ENCODE measurements around the gene LMNA. TPM values are rescaled to one million over a fixed set of nuclear protein-coding genes. Genes with fewer than 3 reads are reported as not detected.

Gene LMNA
- total RNA-seq, 2 experiments from 2014 or later = 435 to 455 TPM

GRCh38 chr1:156103521-156103947 is 11.0 kb upstream of the LMNA start:
- H3K9me3 Mint-ChIP-seq = no peaks in the 10 kb centered on the region
- Histone ChIP-seq H3K4me1 (ENCODE audit: insufficient read depth, low read length) (peaks cover 57% of the 10 kb centered on the region), H3K4me3 (ENCODE audit: low read length) (no peak overlapping the region), H3K9me3 (ENCODE audit: control insufficient read depth in 1 of 2, insufficient read depth in 1 of 2, low read length in 2 of 2) (no peaks in the 10 kb centered on the region), H3K36me3 (ENCODE audit: insufficient read depth, low read length) (no peaks in the 10 kb centered on the region), H3K27me3 (ENCODE audit: control insufficient read depth in 1 of 2, insufficient read depth in 2 of 2, low read length in 2 of 2) (no peaks in the 10 kb centered on the region), H3K27ac (ENCODE audit: low read depth in 1 of 2, low read length in 2 of 2) (no peak overlapping the region)
- H3K27me3 Mint-ChIP-seq = no peaks in the 10 kb centered on the region
- peak overlapping the region; percentile 94 for H3K27ac Mint-ChIP-seq
- H3K4me1 Mint-ChIP-seq (ENCODE audit: low read depth) = peaks cover 51% of the 10 kb centered on the region
- peaks cover 4% of the 10 kb centered on the region for H3K36me3 Mint-ChIP-seq (ENCODE audit: low read depth)
- ChIA-PET POLR2A (interaction anchor here (0.8 to 1.6 kb wide), 3 partner anchors 20 to 26 kb away, joined by 3 to 7 read pairs (median 6); no protein-coding TSS in a partner anchor), CTCF (no interaction called here)
- peak overlapping the region; percentile 74 for H3K4me3 Mint-ChIP-seq
- intact Hi-C loops (cut with DNase I, micrococcal nuclease) = no loop called here
- no peak for ATAC-seq (ENCODE audit: poor library complexity)
- no peak for TF ChIP-seq CTCF (IDR thresholded peaks at IDR 0.05)
- peak in 7 of 14 experiments; percentile 34 to 73 (median 51) for DNase-seq

- H3K27ac Mint-ChIP-seq = peak overlapping the region; percentile 94
- no peaks in the 10 kb centered on the region for H3K27me3 ChIP-seq (ENCODE audit: control insufficient read depth in 1 of 2, insufficient read depth in 2 of 2, low read length in 2 of 2)
- intact Hi-C loops (cut with DNase I, micrococcal nuclease) = no loop called here
- CTCF ChIA-PET = interaction anchor here (0.8 to 4.0 kb wide), 2 partner anchors 8 to 10 kb away, joined by 4 to 41 read pairs; no protein-coding TSS in a partner anchor
- H3K4me1 ChIP-seq (ENCODE audit: insufficient read depth, low read length) = peaks cover 51% of the 10 kb centered on the region
- no peak for TF ChIP-seq CTCF (IDR thresholded peaks at IDR 0.05)
- peaks cover 51% of the 10 kb centered on the region for H3K4me1 Mint-ChIP-seq (ENCODE audit: low read depth)
- ATAC-seq (ENCODE audit: poor library complexity) (peak; percentile 32), DNase-seq (peak in 9 of 14 experiments; percentile 37 to 93 (median 68))
- no peaks in the 10 kb centered on the region for H3K9me3 Mint-ChIP-seq
- H3K27ac ChIP-seq (ENCODE audit: low read depth in 1 of 2, low read length in 2 of 2) = peak overlapping the region; percentile 29 to 95
- H3K9me3 ChIP-seq (ENCODE audit: control insufficient read depth in 1 of 2, insufficient read depth in 1 of 2, low read length in 2 of 2) = no peaks in the 10 kb centered on the region
- H3K27me3 Mint-ChIP-seq = no peaks in the 10 kb centered on the region
- H3K4me3 Mint-ChIP-seq = peak overlapping the region; percentile 74
- POLR2A ChIA-PET = interaction anchor here (1.3 to 1.6 kb wide), 2 partner anchors 22 to 25 kb away, joined by 6 to 7 read pairs; no protein-coding TSS in a partner anchor
- H3K36me3 ChIP-seq (ENCODE audit: insufficient read depth, low read length) = no peaks in the 10 kb centered on the region
- H3K36me3 Mint-ChIP-seq (ENCODE audit: low read depth) = peaks cover 4% of the 10 kb centered on the region
- no peak overlapping the region for H3K4me3 ChIP-seq (ENCODE audit: low read length)
These were observed 10.3 kb upstream of the LMNA start for GRCh38 chr1:156104065-156104810.

GRCh38 chr1:156104861-156105832 is 9.4 kb upstream of the LMNA start:
- intact Hi-C loops (cut with DNase I, micrococcal nuclease) = no loop called here
- H3K9me3 ChIP-seq (ENCODE audit: control insufficient read depth in 1 of 2, insufficient read depth in 1 of 2, low read length in 2 of 2) = no peaks in the 10 kb centered on the region

More at GRCh38 chr1:156104861-156105832, 9.4 kb upstream of the LMNA start:
- H3K27me3 ChIP-seq (ENCODE audit: control insufficient read depth in 1 of 2, insufficient read depth in 2 of 2, low read length in 2 of 2) = no peaks in the 10 kb centered on the region
- ChIA-PET POLR2A (interaction anchor here (1.0 to 2.3 kb wide), 5 partner anchors 11 to 24 kb away, joined by 4 to 22 read pairs (median 6); partner anchors contain the start of gene LMNA), CTCF (interaction anchor here (4.0 kb wide), 1 partner anchor 8 kb away, joined by 41 read pairs; no protein-coding TSS in a partner anchor)
- no peaks in the 10 kb centered on the region for H3K36me3 ChIP-seq (ENCODE audit: insufficient read depth, low read length)
- H3K27ac ChIP-seq (ENCODE audit: low read depth in 1 of 2, low read length in 2 of 2) = peak overlapping the region; percentile 69 to 95
- H3K4me1 ChIP-seq (ENCODE audit: insufficient read depth, low read length) = peaks cover 51% of the 10 kb centered on the region
- peak overlapping the region; percentile 57 for H3K4me3 ChIP-seq (ENCODE audit: low read length)
- H3K36me3 Mint-ChIP-seq (ENCODE audit: low read depth) = peaks cover 4% of the 10 kb centered on the region
- ATAC-seq (ENCODE audit: poor library complexity) = no peak
- no peaks in the 10 kb centered on the region for H3K27me3 Mint-ChIP-seq
- H3K4me1 Mint-ChIP-seq (ENCODE audit: low read depth) = peaks cover 49% of the 10 kb centered on the region
- TF ChIP-seq CTCF (IDR thresholded peaks at IDR 0.05) = no peak
- H3K4me3 Mint-ChIP-seq = peak overlapping the region; percentile 88
- H3K27ac Mint-ChIP-seq = peak overlapping the region; percentile 94
- H3K9me3 Mint-ChIP-seq = no peaks in the 10 kb centered on the region
- DNase-seq = no peak

All from CD4-positive, alpha-beta T cell (primary cell).